ENCODE measurements around the gene GEMIN2. TPM values are rescaled to one million over a fixed set of nuclear protein-coding genes. Genes with fewer than 3 reads are reported as not detected.

The GEMIN2 gene
- polyA plus RNA-seq, 2 of the 4 experiments (the other 2 are of a cell fraction), result 30.6 to 67.8 TPM

GRCh38 chr14:39176263-39177167 is 62.4 kb downstream of the GEMIN2 start:
- H3K4me2 ChIP-seq, result peak overlapping the region; percentile 82
- H3K4me3 ChIP-seq, result peak overlapping the region; percentile 82
- H3K9me3 ChIP-seq, result no peaks in the 10 kb centered on the region
- FAIRE-seq (no peak), DNase-seq (ENCODE audit: low read depth in 1 of 2, low spot score in 1 of 2) (no peak), ATAC-seq (no peak)
- CTCF ChIA-PET, result no interaction called here
- peaks cover 39% of the 10 kb centered on the region for H3K4me1 ChIP-seq
- no peak for TF ChIP-seq RCOR1 (IDR thresholded peaks at IDR 0.05; ENCODE audit: low read depth, low read length)
- no peak for TF ChIP-seq SMC3 (IDR thresholded peaks at IDR 0.05)
- TF ChIP-seq ZSCAN20 (CRISPR knock-in tag; IDR thresholded peaks at IDR 0.05), result no peak
- no peak for TF ChIP-seq RAD21 (conservative IDR thresholded peaks at IDR 0.05 in 1 of 2, IDR thresholded peaks at IDR 0.05 in 1 of 2)
- TF ChIP-seq, protein P1, sequence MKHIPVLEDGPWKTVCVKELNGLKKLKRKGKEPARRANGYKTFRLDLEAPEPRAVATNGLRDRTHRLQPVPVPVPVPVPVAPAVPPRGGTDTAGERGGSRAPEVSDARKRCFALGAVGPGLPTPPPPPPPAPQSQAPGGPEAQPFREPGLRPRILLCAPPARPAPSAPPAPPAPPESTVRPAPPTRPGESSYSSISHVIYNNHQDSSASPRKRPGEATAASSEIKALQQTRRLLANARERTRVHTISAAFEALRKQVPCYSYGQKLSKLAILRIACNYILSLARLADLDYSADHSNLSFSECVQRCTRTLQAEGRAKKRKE (CRISPR knock-in tag; IDR thresholded peaks at IDR 0.05; ENCODE audit: low read depth), result no peak
- no peak for TF ChIP-seq RARB (CRISPR knock-in tag; IDR thresholded peaks at IDR 0.05)
- TF ChIP-seq EHMT2 (IDR thresholded peaks at IDR 0.05; ENCODE audit: low read depth), result no peak
- TF ChIP-seq USF2 (IDR thresholded peaks at IDR 0.05), result no peak
- TF ChIP-seq CBX2 (IDR thresholded peaks at IDR 0.05; ENCODE audit: borderline replicate concordance, low read depth), result no peak
- TF ChIP-seq PHF8 (IDR thresholded peaks at IDR 0.05; ENCODE audit: borderline replicate concordance, low read depth), result no peak
- TF ChIP-seq HOXB13 (CRISPR knock-in tag; IDR thresholded peaks at IDR 0.05; ENCODE audit: low read depth), result no peak
- TF ChIP-seq HOXB5 (CRISPR knock-in tag; IDR thresholded peaks at IDR 0.05), result no peak
- TF ChIP-seq, protein P2, sequence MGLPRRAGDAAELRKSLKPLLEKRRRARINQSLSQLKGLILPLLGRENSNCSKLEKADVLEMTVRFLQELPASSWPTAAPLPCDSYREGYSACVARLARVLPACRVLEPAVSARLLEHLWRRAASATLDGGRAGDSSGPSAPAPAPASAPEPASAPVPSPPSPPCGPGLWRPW (IDR thresholded peaks at IDR 0.05), result no peak
- TF ChIP-seq NFE2L2 (conservative IDR thresholded peaks at IDR 0.05; ENCODE audit: low read length), result no peak
- no peak for TF ChIP-seq JUN (IDR thresholded peaks at IDR 0.05)
- no peak for TF ChIP-seq ESRRA (IDR thresholded peaks at IDR 0.05; ENCODE audit: borderline replicate concordance, low read length)
- no peak for TF ChIP-seq POLR2AphosphoS2 (conservative IDR thresholded peaks at IDR 0.05; ENCODE audit: low read length)
- TF ChIP-seq ZFP36 (IDR thresholded peaks at IDR 0.05; ENCODE audit: borderline replicate concordance, partially characterized antibody), result no peak
- no peak for TF ChIP-seq GATA3 (IDR thresholded peaks at IDR 0.05; ENCODE audit: borderline replicate concordance)
- POLR2A ChIA-PET, result interaction anchor here (1.7 kb wide), 2 partner anchors 9 to 89 kb away, joined by 15 to 31 read pairs; no protein-coding TSS in a partner anchor
- H3K27ac ChIP-seq, result peak overlapping the region; percentile 95
- 45% methylated on average over 5 of the region's 5 CpGs for WGBS (ENCODE audit: missing lambda C conversion rate)

DNA sequence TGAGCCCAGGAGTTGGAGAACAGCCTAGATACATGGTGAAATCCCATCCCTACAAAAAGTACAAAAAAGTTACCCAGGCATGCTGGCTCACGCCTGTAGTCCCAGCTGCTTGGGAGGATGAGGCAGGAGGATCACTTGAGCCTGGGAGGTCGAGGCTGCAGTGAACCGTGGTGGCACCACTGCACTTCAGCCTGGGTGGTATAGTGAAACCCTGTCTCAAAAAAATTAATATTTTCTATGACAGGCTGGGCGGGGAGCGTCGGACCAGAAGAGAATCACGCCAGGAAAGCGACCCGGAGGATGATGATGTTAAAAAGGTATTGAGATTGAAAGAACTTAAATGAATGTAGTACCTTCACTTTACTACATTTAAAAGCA is 63.0 kb downstream of the GEMIN2 start:
- Histone ChIP-seq H3K4me2 (peak overlapping the region; percentile 82), H3K4me1 (peaks cover 41% of the 10 kb centered on the region), H3K9me3 (no peaks in the 10 kb centered on the region), H3K27ac (peak overlapping the region in 1 of 2 experiments; percentile 31; a peak in 2 of 6 replicates), H3K4me3 (peak overlapping the region; percentile 82)
- ChIA-PET POLR2A (no interaction called here), CTCF (interaction anchor here (1.3 kb wide), 1 partner anchor 12 kb away, joined by 8 read pairs; no protein-coding TSS in a partner anchor)
- FAIRE-seq (no peak), DNase-seq (ENCODE audit: low read depth in 1 of 2, low spot score in 1 of 2) (no peak), ATAC-seq (no peak)
- WGBS (ENCODE audit: missing lambda C conversion rate), result 93% methylated on average over 9 of the region's 9 CpGs
- no peak for TF ChIP-seq CTCF (IDR thresholded peaks at IDR 0.05)
- TF ChIP-seq RNF2 (IDR thresholded peaks at IDR 0.05; ENCODE audit: borderline replicate concordance, low read depth), result no peak
- TF ChIP-seq, protein P3, sequence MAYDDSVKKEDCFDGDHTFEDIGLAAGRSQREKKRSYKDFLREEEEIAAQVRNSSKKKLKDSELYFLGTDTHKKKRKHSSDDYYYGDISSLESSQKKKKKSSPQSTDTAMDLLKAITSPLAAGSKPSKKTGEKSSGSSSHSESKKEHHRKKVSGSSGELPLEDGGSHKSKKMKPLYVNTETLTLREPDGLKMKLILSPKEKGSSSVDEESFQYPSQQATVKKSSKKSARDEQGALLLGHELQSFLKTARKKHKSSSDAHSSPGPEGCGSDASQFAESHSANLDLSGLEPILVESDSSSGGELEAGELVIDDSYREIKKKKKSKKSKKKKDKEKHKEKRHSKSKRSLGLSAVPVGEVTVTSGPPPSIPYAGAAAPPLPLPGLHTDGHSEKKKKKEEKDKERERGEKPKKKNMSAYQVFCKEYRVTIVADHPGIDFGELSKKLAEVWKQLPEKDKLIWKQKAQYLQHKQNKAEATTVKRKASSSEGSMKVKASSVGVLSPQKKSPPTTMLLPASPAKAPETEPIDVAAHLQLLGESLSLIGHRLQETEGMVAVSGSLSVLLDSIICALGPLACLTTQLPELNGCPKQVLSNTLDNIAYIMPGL (CRISPR knock-in tag; IDR thresholded peaks at IDR 0.05; ENCODE audit: borderline replicate concordance), result no peak
- no peak for TF ChIP-seq TFCP2L1 (CRISPR knock-in tag; IDR thresholded peaks at IDR 0.05)
- no peak for TF ChIP-seq RCOR1 (IDR thresholded peaks at IDR 0.05; ENCODE audit: low read depth, low read length)
- TF ChIP-seq RARB (CRISPR knock-in tag; IDR thresholded peaks at IDR 0.05), result no peak
- TF ChIP-seq, protein P2 (IDR thresholded peaks at IDR 0.05), result no peak
- TF ChIP-seq HOXA7 (CRISPR knock-in tag; IDR thresholded peaks at IDR 0.05), result no peak
- no peak for TF ChIP-seq CEBPB (IDR thresholded peaks at IDR 0.05)
- no peak for TF ChIP-seq KDM1A (IDR thresholded peaks at IDR 0.05; ENCODE audit: low read depth)
- TF ChIP-seq FOSB (CRISPR knock-in tag; IDR thresholded peaks at IDR 0.05), result no peak
- TF ChIP-seq EHMT2 (IDR thresholded peaks at IDR 0.05; ENCODE audit: low read depth), result no peak
- no peak for TF ChIP-seq NR3C1 (IDR thresholded peaks at IDR 0.05)
- no peak for TF ChIP-seq NFE2L2 (conservative IDR thresholded peaks at IDR 0.05; ENCODE audit: low read length)
- TF ChIP-seq ELK1 (IDR thresholded peaks at IDR 0.05; ENCODE audit: low read depth, low read length), result no peak
